CD4-positive, alpha-beta memory T cell (primary cell): ENCODE results near the gene MUS81. TPM values are rescaled to one million over a fixed set of nuclear protein-coding genes. Genes with fewer than 3 reads are reported as not detected.

ENCODE experiments used
- CTCF ChIA-PET: fragments of 350-600 bp; sonication (Branson Sonifier 250); formaldehyde crosslinking; loops from one replicate; lab custom pipeline; 2021; ENCODE audit warnings: inconsistent platforms; ENCODE audit not compliant: partially characterized antibody; lab: Charles Lee
- POLR2A ChIA-PET: fragments of 350-600 bp; sonication (Branson Sonifier 250); formaldehyde crosslinking; loops from one replicate; lab custom pipeline; 2021; ENCODE audit not compliant: partially characterized antibody; lab: Charles Lee
- DNase-seq, 5 donors: peaks; one replicate each; pipeline versions ENCODE4 v3.0.0 to v3.0.0-alpha.2; 2020 to 2022; ENCODE audit warnings: mixed read lengths in 1 of 5
- H3K27ac ChIP-seq: one replicate; pipeline ENCODE4 v1.7.0; 2013; ENCODE audit warnings: low read depth, low read length
- H3K27me3 ChIP-seq: 2 replicates; pipeline ENCODE4 v1.7.0; 2013; ENCODE audit warnings: mild to moderate bottlenecking, low read length, moderate library complexity; ENCODE audit not compliant: insufficient read depth
- H3K36me3 ChIP-seq: 2 replicates; pipeline ENCODE4 v1.7.0; 2013; ENCODE audit warnings: mild to moderate bottlenecking, low read length, moderate library complexity; ENCODE audit not compliant: insufficient read depth
- H3K4me1 ChIP-seq: 2 replicates; pipeline ENCODE4 v1.7.0; 2013; ENCODE audit warnings: mild to moderate bottlenecking, low read length, moderate library complexity; ENCODE audit not compliant: insufficient read depth
- H3K4me3 ChIP-seq, 2 donors: one replicate each; pipeline ENCODE4 v1.7.0; 2013; ENCODE audit warnings: low read length in 2 of 2, mild to moderate bottlenecking in 1 of 2
- H3K9me3 ChIP-seq, 2 donors: one replicate each; pipeline ENCODE4 v1.7.0; 2013; ENCODE audit warnings: low read length in 2 of 2, control low read depth in 1 of 2; ENCODE audit not compliant: control insufficient read depth in 1 of 2
- H3K27ac Mint-ChIP-seq, 7 donors: one replicate each; pipeline ENCODE4 v1.8.0; 2020 to 2021; ENCODE audit warnings: mixed read lengths in 7 of 7, mild to moderate bottlenecking in 6 of 7, inconsistent platforms in 3 of 7, moderate library complexity in 3 of 7
- H3K27me3 Mint-ChIP-seq, 2 donors: one replicate each; pipeline ENCODE4 v1.8.0; 2020 to 2021; ENCODE audit warnings: mixed read lengths in 2 of 2
- H3K36me3 Mint-ChIP-seq, 2 donors: one replicate each; pipeline ENCODE4 v1.8.0; 2020 to 2021; ENCODE audit warnings: mixed read lengths in 2 of 2, inconsistent platforms in 1 of 2, mild to moderate bottlenecking in 1 of 2
- H3K4me1 Mint-ChIP-seq, 4 donors: one replicate each; pipeline ENCODE4 v1.8.0; 2020 to 2021; ENCODE audit warnings: mixed read lengths in 4 of 4, mild to moderate bottlenecking in 1 of 4
- H3K4me3 Mint-ChIP-seq, 8 donors: one replicate each; pipeline ENCODE4 v1.8.0; 2020 to 2021; ENCODE audit warnings: mixed read lengths in 8 of 8, mild to moderate bottlenecking in 7 of 8, moderate library complexity in 6 of 8, inconsistent platforms in 3 of 8
- H3K9me3 Mint-ChIP-seq, 8 donors: one replicate each; pipeline ENCODE4 v1.8.0; 2020 to 2021; ENCODE audit warnings: mixed read lengths in 8 of 8, mild to moderate bottlenecking in 5 of 8, inconsistent platforms in 3 of 8, moderate library complexity in 1 of 8
- intact Hi-C: fragments of 100-400 bp; cut with micrococcal nuclease; formaldehyde crosslinking; loops from one replicate; pipeline ENCODE4 v1.15.1; 2023
- polyA plus RNA-seq, 2 donors: library from polyadenylated mRNA; unstranded; fragments of 300-500 nt; fragmentation: Illumina TruSeq; gene quantifications; one replicate each; pipeline ENCODE4 v1.2.3, GENCODE V29; 2021
- total RNA-seq, 2 experiments: library from RNA; stranded (reverse); gene quantifications; one replicate each; pipeline ENCODE4 v1.2.3, GENCODE V29; 2021

Gene MUS81
- total and polyA plus RNA-seq, 4 experiments from 2014 or later: 24.0 to 95.5 (median 62.3) TPM

- H3K36me3 ChIP-seq: peaks cover 2% of the 10 kb centered on the region
- ChIA-PET CTCF (interaction anchor here (0.7 to 2.4 kb wide), 7 partner anchors 11 to 174 kb away, joined by 3 to 29 read pairs (median 4); partner anchors contain the start of genes CCDC85B, FIBP and MUS81), POLR2A (interaction anchor here (0.5 to 11.3 kb wide), 12 partner anchors 8 to 131 kb away, joined by 3 to 222 read pairs (median 3); partner anchors contain the start of genes BANF1, CCDC85B, CFL1 and CTSW)
- no peak for DNase-seq
- H3K27ac ChIP-seq: no peak overlapping the region
- Mint-ChIP-seq H3K4me3 (peak overlapping the region in 5 of 8 donors; percentile 8 to 61 (median 40)), H3K4me1 (peaks cover 7 to 41% (median 23%) of the 10 kb centered on the region in 4 donors), H3K36me3 (peaks cover 3 to 9% of the 10 kb centered on the region in 2 donors), H3K9me3 (no peaks in the 10 kb centered on the region), H3K27ac (peak overlapping the region in 3 of 7 donors; percentile 29 to 82 (median 38)), H3K27me3 (no peaks in the 10 kb centered on the region)
- no peaks in the 10 kb centered on the region for H3K9me3 ChIP-seq
- intact Hi-C loops: no loop called here
- H3K4me1 ChIP-seq: peaks cover 20% of the 10 kb centered on the region
- H3K27me3 ChIP-seq: no peaks in the 10 kb centered on the region
- no peak overlapping the region for H3K4me3 ChIP-seq
These were observed 10.8 kb downstream of the MUS81 start for GRCh38 chr11:65870706-65871681.

- CTCF ChIA-PET: interaction anchor here (0.9 to 2.4 kb wide), 5 partner anchors 12 to 173 kb away, joined by 4 to 29 read pairs (median 5); partner anchors contain the start of genes CCDC85B, FIBP and MUS81
- POLR2A ChIA-PET: interaction anchor here (0.9 to 11.3 kb wide), 9 partner anchors 8 to 130 kb away, joined by 3 to 222 read pairs (median 3); partner anchors contain the start of genes BANF1, CCDC85B, CFL1 and CTSW
These were observed 11.7 kb downstream of the MUS81 start for GRCh38 chr11:65871811-65872548.

GRCh38 chr11:65872586-65873317 is 12.5 kb downstream of the MUS81 start, which contains the start of gene EFEMP2:
Gene EFEMP2, minus strand, starts transcription at chr11:65872800. Its CDS starts 446 bp downstream, at chr11:65872354.
- H3K36me3 Mint-ChIP-seq: no peaks in the 10 kb centered on the region

More at GRCh38 chr11:65871811-65872548, 11.7 kb downstream of the MUS81 start:
- H3K9me3 Mint-ChIP-seq: no peaks in the 10 kb centered on the region
- H3K4me3 ChIP-seq: no peak overlapping the region
- peaks cover 7 to 41% (median 21%) of the 10 kb centered on the region in 4 donors for H3K4me1 Mint-ChIP-seq
- no peaks in the 10 kb centered on the region for H3K27me3 ChIP-seq
- intact Hi-C loops: loop anchor here (2.0 kb wide), 2 partner anchors 13 to 17 kb away; partner anchors contain the start of genes CFL1 and FIBP
- no peaks in the 10 kb centered on the region for H3K36me3 ChIP-seq
- H3K27me3 Mint-ChIP-seq: no peaks in the 10 kb centered on the region
- peak overlapping the region; percentile 16 to 67 (median 38) for H3K4me3 Mint-ChIP-seq
- peak in 1 of 5 donors; percentile 6 for DNase-seq
- H3K9me3 ChIP-seq: no peaks in the 10 kb centered on the region
- H3K27ac ChIP-seq: no peak overlapping the region
- H3K4me1 ChIP-seq: peaks cover 20% of the 10 kb centered on the region
- peaks cover 3 to 4% of the 10 kb centered on the region in 2 donors for H3K36me3 Mint-ChIP-seq
- H3K27ac Mint-ChIP-seq: peak overlapping the region in 1 of 7 donors; percentile 10

DNA sequence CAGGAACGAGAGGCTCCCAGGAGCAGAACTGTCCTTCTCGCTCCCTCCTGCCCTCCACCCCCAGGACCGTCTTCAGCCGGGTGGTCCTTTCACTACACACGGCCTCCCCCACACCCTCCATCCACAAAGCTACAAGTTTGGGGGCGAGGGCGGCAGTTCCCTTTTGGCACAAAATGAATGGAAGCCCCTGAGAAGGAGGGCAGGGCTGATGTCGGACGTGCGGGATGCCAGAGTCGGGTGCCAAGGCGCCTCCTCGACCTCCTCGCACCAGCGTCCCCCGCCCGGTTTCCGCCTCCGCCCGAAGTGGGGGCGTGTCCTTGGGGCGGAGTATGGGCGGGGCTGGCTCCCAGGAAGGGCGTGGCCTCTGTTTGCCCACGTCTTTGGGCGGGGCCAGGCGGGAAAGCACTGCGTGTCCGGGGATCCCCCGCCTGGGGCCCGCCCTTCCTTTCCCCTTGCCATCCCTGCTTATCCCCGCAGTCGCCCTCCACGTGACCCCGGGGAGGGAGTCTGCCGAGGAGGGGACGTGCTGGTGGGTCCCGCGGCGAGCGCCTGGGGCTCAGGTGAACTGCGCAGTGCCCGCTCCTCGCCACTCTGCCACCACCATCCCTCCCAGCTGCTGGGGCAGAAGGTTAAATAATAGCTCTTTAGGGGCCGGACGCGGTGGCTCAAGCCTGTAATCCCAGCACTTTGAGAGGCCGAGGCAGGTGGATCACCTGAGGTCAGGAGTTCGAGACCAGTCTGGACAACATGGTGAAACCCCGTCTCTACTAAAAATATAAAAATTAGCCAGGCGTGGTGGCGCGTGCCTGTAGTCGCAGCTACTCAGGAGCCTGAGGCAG is 13.3 kb downstream of the MUS81 start:
- Histone ChIP-seq H3K27me3 (no peaks in the 10 kb centered on the region), H3K4me3 (peak overlapping the region; percentile 57 to 69), H3K4me1 (peaks cover 20% of the 10 kb centered on the region), H3K9me3 (no peaks in the 10 kb centered on the region), H3K27ac (peak overlapping the region; percentile 77), H3K36me3 (no peaks in the 10 kb centered on the region)
- DNase-seq: peak; percentile 94 to 99 (median 96)
- Mint-ChIP-seq H3K36me3 (no peaks in the 10 kb centered on the region), H3K27ac (peak overlapping the region; percentile 85 to 96 (median 94)), H3K4me1 (peaks cover 7 to 45% (median 20%) of the 10 kb centered on the region in 4 donors), H3K27me3 (no peaks in the 10 kb centered on the region), H3K4me3 (peak overlapping the region; percentile 71 to 95 (median 89)), H3K9me3 (no peaks in the 10 kb centered on the region)
- intact Hi-C loops: loop anchor here (2.0 kb wide), 2 partner anchors 15 kb away; partner anchors contain the start of genes CFL1 and FIBP
- ChIA-PET CTCF (interaction anchor here (0.8 to 6.6 kb wide), 3 partner anchors 14 to 112 kb away, joined by 3 to 104 read pairs (median 30); partner anchors contain the start of genes CCDC85B, FIBP and MUS81), POLR2A (interaction anchor here (0.6 to 11.3 kb wide), 17 partner anchors 10 to 301 kb away, joined by 3 to 222 read pairs (median 3); partner anchors contain the start of genes BANF1, C11orf68, CCDC85B and CFL1)

More at GRCh38 chr11:65872586-65873317, 12.5 kb downstream of the MUS81 start, which contains the start of gene EFEMP2:
- Histone ChIP-seq H3K27ac (peak within 1 kb of the TSS; percentile 77), H3K4me3 (peak within 1 kb of the TSS; percentile 57 to 69), H3K9me3 (no peaks in the 10 kb centered on the region), H3K4me1 (peaks cover 20% of the 10 kb centered on the region), H3K27me3 (no peaks in the 10 kb centered on the region), H3K36me3 (no peaks in the 10 kb centered on the region)
- DNase-seq: peak in 1 of 5 donors; percentile 38
- ChIA-PET POLR2A (interaction anchor here (0.6 to 11.3 kb wide), 14 partner anchors 9 to 300 kb away, joined by 3 to 222 read pairs (median 6); partner anchors contain the start of genes BANF1, C11orf68, CCDC85B and CFL1), CTCF (interaction anchor here (1.9 to 6.6 kb wide), 2 partner anchors 13 to 15 kb away, joined by 29 to 104 read pairs; partner anchors contain the start of genes CCDC85B, FIBP and MUS81)
- H3K27ac Mint-ChIP-seq: peak within 1 kb of the TSS; percentile 85 to 96 (median 94)
- H3K4me1 Mint-ChIP-seq: peaks cover 7 to 41% (median 20%) of the 10 kb centered on the region in 4 donors
- intact Hi-C loops: loop anchor here (2.0 kb wide), 2 partner anchors 14 to 16 kb away; partner anchors contain the start of genes CFL1 and FIBP
- H3K4me3 Mint-ChIP-seq: peak within 1 kb of the TSS; percentile 71 to 95 (median 89)
- no peaks in the 10 kb centered on the region for H3K27me3 Mint-ChIP-seq
- H3K9me3 Mint-ChIP-seq: no peaks in the 10 kb centered on the region

DNA sequence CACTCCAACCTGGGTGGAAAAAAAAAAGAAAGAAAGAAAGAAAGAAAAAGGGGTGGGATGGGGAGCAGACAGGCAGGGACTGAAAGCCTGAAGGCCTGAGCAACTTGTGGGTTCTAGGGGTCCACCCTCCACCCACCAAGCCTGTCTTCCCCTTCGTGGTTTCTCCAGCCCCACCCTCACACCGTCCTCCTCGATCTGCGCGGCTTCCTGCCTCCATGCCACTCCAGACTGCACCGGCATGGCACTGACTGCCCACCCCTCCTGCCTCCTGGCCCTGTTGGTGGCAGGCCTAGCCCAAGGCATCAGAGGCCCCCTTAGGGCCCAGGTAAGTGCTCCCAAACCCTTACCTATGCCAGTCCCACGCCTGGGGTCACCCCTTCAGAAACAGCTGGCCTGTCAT is 19.4 kb downstream of the MUS81 start, which contains the start of gene CTSW:
Gene CTSW, plus strand, starts transcription at position 221 of the 400 bp plus-strand sequence. Its CDS starts 18 bp downstream, at position 239.
- peak within 1 kb of the TSS in 7 of 8 donors; percentile 55 to 84 (median 69) for H3K4me3 Mint-ChIP-seq
- ChIA-PET CTCF (interaction anchor here (1.0 to 15.3 kb wide), 4 partner anchors 9 to 20 kb away, joined by 3 to 281 read pairs (median 6); partner anchors contain the start of genes CCDC85B, CFL1, FIBP and MUS81), POLR2A (interaction anchor here (1.2 to 17.4 kb wide), 4 partner anchors 8 to 168 kb away, joined by 3 to 435 read pairs (median 16); partner anchors contain the start of genes CCDC85B, CFL1, FIBP and KAT5)
- no peaks in the 10 kb centered on the region for H3K9me3 ChIP-seq
- H3K4me1 ChIP-seq: peaks cover 34% of the 10 kb centered on the region
- H3K27ac ChIP-seq: peak within 1 kb of the TSS; percentile 45
- H3K36me3 ChIP-seq: peaks cover 9% of the 10 kb centered on the region
- no peaks in the 10 kb centered on the region for H3K27me3 Mint-ChIP-seq
- H3K36me3 Mint-ChIP-seq: peaks cover 3 to 15% of the 10 kb centered on the region in 2 donors
- intact Hi-C loops: no loop called here
- H3K9me3 Mint-ChIP-seq: no peaks in the 10 kb centered on the region
- H3K27ac Mint-ChIP-seq: peak within 1 kb of the TSS; percentile 61 to 91 (median 83)
- H3K27me3 ChIP-seq: no peaks in the 10 kb centered on the region
- peaks cover 6 to 44% (median 21%) of the 10 kb centered on the region in 4 donors for H3K4me1 Mint-ChIP-seq
- DNase-seq: peak in 2 of 5 donors; percentile 24 to 71
- H3K4me3 ChIP-seq: peak within 1 kb of the TSS in 1 of 2 donors; percentile 17
